Measurements from ENCODE around the gene TM6SF1.

- no peak for TF ChIP-seq CTCF (IDR thresholded peaks at IDR 0.05)
- no peak for TF ChIP-seq POLR2AphosphoS5 (IDR thresholded peaks at IDR 0.05; ENCODE audit: low read depth, low read length)
- no peak for TF ChIP-seq REST (IDR thresholded peaks at IDR 0.05; ENCODE audit: insufficient read depth in 1 of 2, low read depth in 2 of 2, low read length in 1 of 2)
Observed at GRCh38 chr15:83112233-83112955, 4.9 kb downstream of the TM6SF1 start.

Measured in Panc1 (cell line).